WTC11 (cell line): ENCODE measurements around the gene STX4. TPM values are rescaled to one million over a fixed set of nuclear protein-coding genes. Genes with fewer than 3 reads are reported as not detected.

ENCODE experiments used
- ATAC-seq: fragments of 200-7000 bp; cut with Tn5 transposase; 2 replicates; pipeline ENCODE4 v1.10.0; 2021; ENCODE audit warnings: mild to moderate bottlenecking, moderate library complexity
- CTCF ChIA-PET: fragments of 300-600 bp; sonication (Branson Sonifier 250); formaldehyde crosslinking; loops from one replicate; lab custom pipeline; 2021; ENCODE audit warnings: antibody characterized with exemption; lab: Charles Lee
- POLR2A ChIA-PET: fragments of 350-600 bp; sonication (Branson Sonifier 250); formaldehyde crosslinking; loops from one replicate; lab custom pipeline; 2021; ENCODE audit warnings: antibody characterized with exemption; lab: Charles Lee
- DNase-seq: peaks from one replicate; pipeline ENCODE4 v3.0.0; 2021; ENCODE audit warnings: low spot score
- H3K27ac Mint-ChIP-seq: 2 replicates; pipeline ENCODE4 v1.8.0; 2021; ENCODE audit warnings: mixed read lengths
- H3K27me3 Mint-ChIP-seq: 2 replicates; pipeline ENCODE4 v1.8.0; 2021; ENCODE audit warnings: low read depth, mild to moderate bottlenecking, moderate library complexity, mixed read lengths
- H3K36me3 Mint-ChIP-seq: 2 replicates; pipeline ENCODE4 v1.8.0; 2021; ENCODE audit warnings: mixed read lengths
- H3K4me1 Mint-ChIP-seq: 2 replicates; pipeline ENCODE4 v1.8.0; 2022; ENCODE audit warnings: mixed read lengths
- H3K4me3 Mint-ChIP-seq: 2 replicates; pipeline ENCODE4 v1.8.0; 2021; ENCODE audit warnings: mild to moderate bottlenecking, moderate library complexity, mixed read lengths
- H3K9me3 Mint-ChIP-seq: 2 replicates; pipeline ENCODE4 v1.8.0; 2021; ENCODE audit warnings: mixed read lengths
- EMX1 ChIP-seq: fragments of 250-450 bp; sonication (Bioruptor Pico); IDR thresholded peaks from 2 replicates; pipeline ENCODE4 v1.8.0; 2021; ENCODE audit warnings: mild to moderate bottlenecking
- ETV6 ChIP-seq: sonication (generic); formaldehyde crosslinking; IDR thresholded peaks from 2 replicates; pipeline ENCODE4 v1.8.1; 2022; ENCODE audit warnings: mild to moderate bottlenecking, missing genetic modification reagents
- FOXP1 ChIP-seq: sonication (generic); formaldehyde crosslinking; IDR thresholded peaks from 2 replicates; pipeline ENCODE4 v1.8.0; 2022; ENCODE audit warnings: missing genetic modification reagents, mild to moderate bottlenecking, moderate library complexity, borderline replicate concordance
- FOXP4 ChIP-seq: sonication (generic); formaldehyde crosslinking; IDR thresholded peaks from 2 replicates; pipeline ENCODE4 v1.8.0; 2022; ENCODE audit warnings: mild to moderate bottlenecking, missing genetic modification reagents
- HMGA2 ChIP-seq: fragments of 250-450 bp; sonication (Bioruptor Pico); IDR thresholded peaks from 2 replicates; pipeline ENCODE4 v1.4.0; 2021; ENCODE audit warnings: mild to moderate bottlenecking, moderate library complexity
- IRF2 ChIP-seq: sonication (generic); formaldehyde crosslinking; IDR thresholded peaks from 2 replicates; pipeline ENCODE4 v1.8.0; 2022; ENCODE audit warnings: low read depth, missing genetic modification reagents, borderline replicate concordance
- JUN ChIP-seq: sonication (generic); formaldehyde crosslinking; IDR thresholded peaks from 2 replicates; pipeline ENCODE4 v1.8.0; 2023; ENCODE audit warnings: mild to moderate bottlenecking, missing genetic modification reagents
- KAT7 ChIP-seq: sonication (generic); formaldehyde crosslinking; IDR thresholded peaks from 2 replicates; pipeline ENCODE4 v1.8.1; 2023; ENCODE audit warnings: missing genetic modification reagents, mild to moderate bottlenecking, borderline replicate concordance
- NFATC4 ChIP-seq: fragments of 250-450 bp; sonication (Bioruptor Pico); IDR thresholded peaks from 2 replicates; pipeline ENCODE4 v1.9.0; 2021; ENCODE audit warnings: mild to moderate bottlenecking
- NR1H2 ChIP-seq: sonication (generic); formaldehyde crosslinking; IDR thresholded peaks from 2 replicates; pipeline ENCODE4 v1.9.0; 2021; ENCODE audit warnings: mild to moderate bottlenecking, moderate library complexity, missing genetic modification reagents
- NR2C2 ChIP-seq: sonication (generic); formaldehyde crosslinking; IDR thresholded peaks from 2 replicates; pipeline ENCODE4 v1.8.0; 2022; ENCODE audit warnings: mild to moderate bottlenecking, missing genetic modification reagents
- PRRX2 ChIP-seq: fragments of 250-450 bp; sonication (Bioruptor Pico); IDR thresholded peaks from 2 replicates; pipeline ENCODE4 v1.8.0; 2021; ENCODE audit warnings: mild to moderate bottlenecking
- ZNF317 ChIP-seq: sonication (generic); formaldehyde crosslinking; IDR thresholded peaks from 2 replicates; pipeline ENCODE4 v1.8.1; 2023; ENCODE audit warnings: low read depth, mild to moderate bottlenecking, moderate library complexity, missing genetic modification reagents, borderline replicate concordance
- ZSCAN18 ChIP-seq: fragments of 250-450 bp; sonication (Bioruptor Pico); IDR thresholded peaks from 2 replicates; pipeline ENCODE4 v2.1.2; 2022; ENCODE audit warnings: mild to moderate bottlenecking, moderate library complexity
- total RNA-seq: library from RNA; stranded (reverse); gene quantifications from 3 replicates; pipeline ENCODE4 v1.2.3, GENCODE V29; 2021
- TF ChIP-seq, protein P1 (sequence below): sonication (generic); formaldehyde crosslinking; IDR thresholded peaks from 2 replicates; pipeline ENCODE4 v1.8.1; 2023; ENCODE audit warnings: mild to moderate bottlenecking, missing genetic modification reagents, moderate library complexity
- TF ChIP-seq, protein P2 (sequence below): sonication (generic); formaldehyde crosslinking; IDR thresholded peaks from 2 replicates; pipeline ENCODE4 v1.8.1; 2023; ENCODE audit warnings: mild to moderate bottlenecking, missing genetic modification reagents
- TF ChIP-seq, protein P3 (sequence below): sonication (generic); formaldehyde crosslinking; IDR thresholded peaks from 2 replicates; pipeline ENCODE4 v1.8.0; 2022; ENCODE audit warnings: mild to moderate bottlenecking, missing genetic modification reagents
- TF ChIP-seq, protein P4 (sequence below): sonication (generic); formaldehyde crosslinking; IDR thresholded peaks from 2 replicates; pipeline ENCODE4 v1.8.1; 2023; ENCODE audit warnings: mild to moderate bottlenecking, missing genetic modification reagents, borderline replicate concordance
- TF ChIP-seq, protein P5 (sequence below): sonication (generic); formaldehyde crosslinking; IDR thresholded peaks from 2 replicates; pipeline ENCODE4 v1.8.1; 2022; ENCODE audit warnings: low read depth, missing genetic modification reagents, borderline replicate concordance
- TF ChIP-seq, protein P6 (sequence below): sonication (generic); formaldehyde crosslinking; IDR thresholded peaks from 2 replicates; pipeline ENCODE4 v1.8.1; 2022; ENCODE audit warnings: low read depth, mild to moderate bottlenecking, moderate library complexity, missing genetic modification reagents, borderline replicate concordance

The STX4 gene
- total RNA-seq, 1 experiment from 2014 or later: 38.4 TPM

- TF ChIP-seq FOXP4 (no peak), PRRX2 (CRISPR knock-in tag) (no peak), IRF2 (no peak), ETV6 (no peak)
- TF ChIP-seq, protein P1, sequence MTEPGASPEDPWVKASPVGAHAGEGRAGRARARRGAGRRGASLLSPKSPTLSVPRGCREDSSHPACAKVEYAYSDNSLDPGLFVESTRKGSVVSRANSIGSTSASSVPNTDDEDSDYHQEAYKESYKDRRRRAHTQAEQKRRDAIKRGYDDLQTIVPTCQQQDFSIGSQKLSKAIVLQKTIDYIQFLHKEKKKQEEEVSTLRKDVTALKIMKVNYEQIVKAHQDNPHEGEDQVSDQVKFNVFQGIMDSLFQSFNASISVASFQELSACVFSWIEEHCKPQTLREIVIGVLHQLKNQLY: no peak
Observed at GRCh38 chr16:30997725-30998711, 35.3 kb upstream of the STX4 start (continued).

GRCh38 chr16:30998852-30999761 is 34.3 kb upstream of the STX4 start:
- Mint-ChIP-seq H3K4me3 (no peak overlapping the region), H3K36me3 (no peaks in the 10 kb centered on the region), H3K27me3 (peaks cover 7% of the 10 kb centered on the region; the same call in 1 of the 2 replicates), H3K4me1 (peaks cover 16% of the 10 kb centered on the region), H3K27ac (no peak overlapping the region), H3K9me3 (no peaks in the 10 kb centered on the region)
- POLR2A ChIA-PET: interaction anchor here (1.0 kb wide), 1 partner anchor 13 kb away, joined by 3 read pairs; no protein-coding TSS in a partner anchor
- CTCF ChIA-PET: interaction anchor here (0.8 to 8.2 kb wide), 4 partner anchors 13 to 143 kb away, joined by 3 to 79 read pairs (median 6); partner anchors contain the start of gene HSD3B7
- ATAC-seq (no peak), DNase-seq (no peak)
- TF ChIP-seq ZNF317 (no peak), NFATC4 (CRISPR knock-in tag) (no peak), KAT7 (no peak), JUN (CRISPR knock-in tag) (no peak), NR2C2 (CRISPR knock-in tag) (no peak), NR1H2 (no peak), ZSCAN18 (CRISPR knock-in tag) (no peak), FOXP1 (CRISPR knock-in tag) (no peak), EMX1 (no peak), HMGA2 (CRISPR knock-in tag) (no peak)
- TF ChIP-seq, protein P2, sequence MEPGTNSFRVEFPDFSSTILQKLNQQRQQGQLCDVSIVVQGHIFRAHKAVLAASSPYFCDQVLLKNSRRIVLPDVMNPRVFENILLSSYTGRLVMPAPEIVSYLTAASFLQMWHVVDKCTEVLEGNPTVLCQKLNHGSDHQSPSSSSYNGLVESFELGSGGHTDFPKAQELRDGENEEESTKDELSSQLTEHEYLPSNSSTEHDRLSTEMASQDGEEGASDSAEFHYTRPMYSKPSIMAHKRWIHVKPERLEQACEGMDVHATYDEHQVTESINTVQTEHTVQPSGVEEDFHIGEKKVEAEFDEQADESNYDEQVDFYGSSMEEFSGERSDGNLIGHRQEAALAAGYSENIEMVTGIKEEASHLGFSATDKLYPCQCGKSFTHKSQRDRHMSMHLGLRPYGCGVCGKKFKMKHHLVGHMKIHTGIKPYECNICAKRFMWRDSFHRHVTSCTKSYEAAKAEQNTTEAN (CRISPR knock-in tag): no peak
- TF ChIP-seq, protein P3, sequence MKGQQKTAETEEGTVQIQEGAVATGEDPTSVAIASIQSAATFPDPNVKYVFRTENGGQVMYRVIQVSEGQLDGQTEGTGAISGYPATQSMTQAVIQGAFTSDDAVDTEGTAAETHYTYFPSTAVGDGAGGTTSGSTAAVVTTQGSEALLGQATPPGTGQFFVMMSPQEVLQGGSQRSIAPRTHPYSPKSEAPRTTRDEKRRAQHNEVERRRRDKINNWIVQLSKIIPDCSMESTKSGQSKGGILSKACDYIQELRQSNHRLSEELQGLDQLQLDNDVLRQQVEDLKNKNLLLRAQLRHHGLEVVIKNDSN (CRISPR knock-in tag): no peak
- TF ChIP-seq, protein P4, sequence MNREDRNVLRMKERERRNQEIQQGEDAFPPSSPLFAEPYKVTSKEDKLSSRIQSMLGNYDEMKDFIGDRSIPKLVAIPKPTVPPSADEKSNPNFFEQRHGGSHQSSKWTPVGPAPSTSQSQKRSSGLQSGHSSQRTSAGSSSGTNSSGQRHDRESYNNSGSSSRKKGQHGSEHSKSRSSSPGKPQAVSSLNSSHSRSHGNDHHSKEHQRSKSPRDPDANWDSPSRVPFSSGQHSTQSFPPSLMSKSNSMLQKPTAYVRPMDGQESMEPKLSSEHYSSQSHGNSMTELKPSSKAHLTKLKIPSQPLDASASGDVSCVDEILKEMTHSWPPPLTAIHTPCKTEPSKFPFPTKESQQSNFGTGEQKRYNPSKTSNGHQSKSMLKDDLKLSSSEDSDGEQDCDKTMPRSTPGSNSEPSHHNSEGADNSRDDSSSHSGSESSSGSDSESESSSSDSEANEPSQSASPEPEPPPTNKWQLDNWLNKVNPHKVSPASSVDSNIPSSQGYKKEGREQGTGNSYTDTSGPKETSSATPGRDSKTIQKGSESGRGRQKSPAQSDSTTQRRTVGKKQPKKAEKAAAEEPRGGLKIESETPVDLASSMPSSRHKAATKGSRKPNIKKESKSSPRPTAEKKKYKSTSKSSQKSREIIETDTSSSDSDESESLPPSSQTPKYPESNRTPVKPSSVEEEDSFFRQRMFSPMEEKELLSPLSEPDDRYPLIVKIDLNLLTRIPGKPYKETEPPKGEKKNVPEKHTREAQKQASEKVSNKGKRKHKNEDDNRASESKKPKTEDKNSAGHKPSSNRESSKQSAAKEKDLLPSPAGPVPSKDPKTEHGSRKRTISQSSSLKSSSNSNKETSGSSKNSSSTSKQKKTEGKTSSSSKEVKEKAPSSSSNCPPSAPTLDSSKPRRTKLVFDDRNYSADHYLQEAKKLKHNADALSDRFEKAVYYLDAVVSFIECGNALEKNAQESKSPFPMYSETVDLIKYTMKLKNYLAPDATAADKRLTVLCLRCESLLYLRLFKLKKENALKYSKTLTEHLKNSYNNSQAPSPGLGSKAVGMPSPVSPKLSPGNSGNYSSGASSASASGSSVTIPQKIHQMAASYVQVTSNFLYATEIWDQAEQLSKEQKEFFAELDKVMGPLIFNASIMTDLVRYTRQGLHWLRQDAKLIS (CRISPR knock-in tag): no peak
- TF ChIP-seq, protein P5, sequence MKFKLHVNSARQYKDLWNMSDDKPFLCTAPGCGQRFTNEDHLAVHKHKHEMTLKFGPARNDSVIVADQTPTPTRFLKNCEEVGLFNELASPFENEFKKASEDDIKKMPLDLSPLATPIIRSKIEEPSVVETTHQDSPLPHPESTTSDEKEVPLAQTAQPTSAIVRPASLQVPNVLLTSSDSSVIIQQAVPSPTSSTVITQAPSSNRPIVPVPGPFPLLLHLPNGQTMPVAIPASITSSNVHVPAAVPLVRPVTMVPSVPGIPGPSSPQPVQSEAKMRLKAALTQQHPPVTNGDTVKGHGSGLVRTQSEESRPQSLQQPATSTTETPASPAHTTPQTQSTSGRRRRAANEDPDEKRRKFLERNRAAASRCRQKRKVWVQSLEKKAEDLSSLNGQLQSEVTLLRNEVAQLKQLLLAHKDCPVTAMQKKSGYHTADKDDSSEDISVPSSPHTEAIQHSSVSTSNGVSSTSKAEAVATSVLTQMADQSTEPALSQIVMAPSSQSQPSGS (CRISPR knock-in tag): no peak
- TF ChIP-seq, protein P6, sequence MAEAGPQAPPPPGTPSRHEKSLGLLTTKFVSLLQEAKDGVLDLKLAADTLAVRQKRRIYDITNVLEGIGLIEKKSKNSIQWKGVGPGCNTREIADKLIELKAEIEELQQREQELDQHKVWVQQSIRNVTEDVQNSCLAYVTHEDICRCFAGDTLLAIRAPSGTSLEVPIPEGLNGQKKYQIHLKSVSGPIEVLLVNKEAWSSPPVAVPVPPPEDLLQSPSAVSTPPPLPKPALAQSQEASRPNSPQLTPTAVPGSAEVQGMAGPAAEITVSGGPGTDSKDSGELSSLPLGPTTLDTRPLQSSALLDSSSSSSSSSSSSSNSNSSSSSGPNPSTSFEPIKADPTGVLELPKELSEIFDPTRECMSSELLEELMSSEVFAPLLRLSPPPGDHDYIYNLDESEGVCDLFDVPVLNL (CRISPR knock-in tag): no peak
